AG10803 (cell line): ENCODE data around the gene TUT4.

Source experiments
- DNase-seq: peaks from one replicate; pipeline ENCODE4 v3.0.0; 2010; ENCODE audit warnings: low read depth
- H3K4me3 ChIP-seq: 2 replicates; pipeline ENCODE4 v1.5.1; 2011; ENCODE audit warnings: mild to moderate bottlenecking, low read length, control low read depth
- TF ChIP-seq, protein P1 (sequence below): conservative IDR thresholded peaks from 2 replicates; pipeline ENCODE4 v1.5.1; 2011; ENCODE audit warnings: mild to moderate bottlenecking, low read length, control low read depth, inconsistent platforms

The TUT4 gene

DNA sequence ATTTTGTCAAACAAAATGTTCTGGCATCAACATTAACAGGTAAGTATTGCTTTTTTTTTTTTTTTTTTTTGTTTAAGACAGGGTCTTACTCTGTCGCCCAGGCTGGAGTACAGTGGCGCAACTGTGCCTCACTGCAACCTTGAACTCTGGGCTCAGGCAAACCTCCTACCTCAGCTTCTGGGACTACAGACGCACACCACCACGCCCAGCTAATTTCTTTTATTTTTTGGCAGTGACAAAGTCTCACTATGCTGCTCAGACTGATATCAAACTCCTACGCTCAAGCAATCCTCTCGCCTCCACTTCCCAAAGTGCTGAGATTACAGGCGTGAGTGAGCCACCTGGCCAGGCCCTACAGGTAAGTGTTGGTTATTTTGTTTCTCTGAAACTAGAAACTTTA lies 2.4 kb downstream of the TUT4 start:
- no peak overlapping the region for H3K4me3 ChIP-seq
- DNase-seq: no peak
- TF ChIP-seq, protein P1, sequence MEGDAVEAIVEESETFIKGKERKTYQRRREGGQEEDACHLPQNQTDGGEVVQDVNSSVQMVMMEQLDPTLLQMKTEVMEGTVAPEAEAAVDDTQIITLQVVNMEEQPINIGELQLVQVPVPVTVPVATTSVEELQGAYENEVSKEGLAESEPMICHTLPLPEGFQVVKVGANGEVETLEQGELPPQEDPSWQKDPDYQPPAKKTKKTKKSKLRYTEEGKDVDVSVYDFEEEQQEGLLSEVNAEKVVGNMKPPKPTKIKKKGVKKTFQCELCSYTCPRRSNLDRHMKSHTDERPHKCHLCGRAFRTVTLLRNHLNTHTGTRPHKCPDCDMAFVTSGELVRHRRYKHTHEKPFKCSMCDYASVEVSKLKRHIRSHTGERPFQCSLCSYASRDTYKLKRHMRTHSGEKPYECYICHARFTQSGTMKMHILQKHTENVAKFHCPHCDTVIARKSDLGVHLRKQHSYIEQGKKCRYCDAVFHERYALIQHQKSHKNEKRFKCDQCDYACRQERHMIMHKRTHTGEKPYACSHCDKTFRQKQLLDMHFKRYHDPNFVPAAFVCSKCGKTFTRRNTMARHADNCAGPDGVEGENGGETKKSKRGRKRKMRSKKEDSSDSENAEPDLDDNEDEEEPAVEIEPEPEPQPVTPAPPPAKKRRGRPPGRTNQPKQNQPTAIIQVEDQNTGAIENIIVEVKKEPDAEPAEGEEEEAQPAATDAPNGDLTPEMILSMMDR: no peak

DNA sequence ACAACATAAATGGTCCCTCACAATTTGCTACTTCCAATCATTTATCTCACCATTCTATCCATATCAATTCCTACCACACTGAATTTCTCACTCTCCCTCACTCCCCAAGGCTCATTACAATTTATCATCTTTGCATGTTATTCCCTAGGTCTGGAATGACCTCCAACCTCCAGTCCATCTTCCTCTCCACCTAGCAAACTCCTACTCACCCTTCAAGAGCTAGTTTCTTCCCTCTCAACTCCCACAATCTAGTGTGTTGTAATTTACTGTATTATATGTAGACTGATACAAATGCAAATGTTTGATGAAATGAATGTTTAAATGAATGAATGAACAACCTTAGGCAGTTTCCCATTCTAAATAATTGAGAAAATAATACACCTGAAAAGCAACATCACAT lies 3.6 kb downstream of the TUT4 start:
- TF ChIP-seq, protein P1: no peak
- H3K4me3 ChIP-seq: no peak overlapping the region
- no peak for DNase-seq

DNA sequence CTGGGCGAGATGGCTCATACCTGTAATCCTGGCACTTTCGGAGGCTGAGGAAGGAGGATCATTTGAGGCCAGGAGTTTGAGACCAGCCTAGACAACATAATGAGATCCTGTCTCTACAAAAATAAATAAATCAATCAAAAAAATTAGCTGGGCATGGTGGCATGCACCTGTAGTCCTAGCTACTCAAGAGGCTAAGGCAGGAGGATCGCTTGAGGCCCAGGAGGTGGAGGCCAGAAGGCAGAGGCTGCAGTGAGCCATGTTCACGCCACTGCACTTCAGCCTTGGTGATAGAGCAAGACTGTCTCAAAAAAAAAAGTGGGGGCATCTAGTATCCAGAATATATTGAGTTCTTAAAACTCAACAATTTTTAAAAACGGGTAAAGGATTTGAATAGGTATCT lies 6.0 kb downstream of the TUT4 start:
- H3K4me3 ChIP-seq: no peak overlapping the region
- no peak for DNase-seq
- TF ChIP-seq, protein P1: no peak

DNA sequence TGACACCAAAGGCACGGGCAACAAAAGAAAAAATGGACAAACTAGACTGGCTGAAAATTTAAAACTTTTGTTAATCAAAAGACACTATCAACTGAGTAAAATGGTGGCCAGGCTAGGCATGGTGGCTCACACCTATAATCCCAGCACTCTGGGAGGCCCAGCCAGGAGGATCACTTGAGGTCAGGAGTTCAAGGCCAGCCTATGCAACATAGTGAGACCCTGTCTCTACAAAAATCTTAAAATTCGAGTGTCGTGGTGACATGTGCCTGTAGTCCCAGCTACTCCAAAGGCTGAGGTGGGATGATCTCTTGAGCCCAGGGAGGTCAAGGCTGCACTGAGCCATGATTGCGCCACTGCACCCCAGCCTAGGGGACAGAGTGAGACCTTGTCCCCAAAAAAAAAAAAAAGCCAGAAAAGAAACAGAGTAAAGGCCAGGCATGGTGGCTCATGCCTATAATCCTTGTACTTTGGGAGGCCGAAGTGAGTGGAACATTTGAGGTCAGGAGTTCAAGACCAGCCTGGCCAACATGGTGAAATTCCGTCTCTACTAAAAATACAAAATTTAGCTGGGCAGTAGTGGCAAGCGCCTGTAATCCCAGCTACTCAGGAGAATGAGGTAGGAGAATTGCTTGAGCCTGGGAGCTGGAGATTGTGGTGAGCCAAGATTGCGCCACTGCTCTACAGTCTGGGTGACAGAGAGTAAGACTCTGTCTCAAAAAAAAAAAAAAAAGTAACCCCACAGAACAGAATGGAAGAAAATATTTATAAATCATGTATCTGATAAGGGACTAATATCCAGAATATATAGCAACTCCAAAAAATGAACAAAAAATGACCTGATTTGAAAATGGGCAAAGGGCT lies 8.0 kb downstream of the TUT4 start:
- TF ChIP-seq, protein P1: no peak
- peak; percentile 24 for DNase-seq
- no peak overlapping the region for H3K4me3 ChIP-seq

DNA sequence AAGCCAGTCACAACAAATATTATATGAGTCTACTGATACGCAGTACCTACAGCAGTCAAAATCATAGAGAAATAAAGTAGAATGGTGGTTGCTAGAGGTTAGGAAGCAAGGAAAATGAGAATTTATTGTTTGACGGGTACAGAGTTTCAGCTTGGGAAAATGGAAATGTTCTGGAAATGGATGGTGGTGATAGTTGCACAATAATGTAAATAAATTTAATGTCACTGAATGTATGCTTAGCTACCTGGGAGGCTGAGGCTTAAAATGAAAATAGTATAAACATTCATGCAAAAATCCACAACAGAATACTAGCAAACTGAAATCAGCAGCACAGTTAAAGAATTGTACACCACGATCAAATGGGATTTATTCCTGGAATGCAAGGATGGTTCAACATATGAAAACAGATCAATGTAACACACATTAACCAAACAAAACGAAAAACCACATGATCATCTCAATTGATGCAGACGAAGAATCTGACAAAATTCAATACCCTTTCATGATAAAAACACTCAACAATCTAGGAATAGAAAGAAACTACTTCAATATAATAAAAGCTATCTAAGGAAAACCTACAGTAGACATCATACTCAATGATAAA lies 10.7 kb downstream of the TUT4 start:
- no peak for DNase-seq
- TF ChIP-seq, protein P1: no peak
- H3K4me3 ChIP-seq: no peak overlapping the region

DNA sequence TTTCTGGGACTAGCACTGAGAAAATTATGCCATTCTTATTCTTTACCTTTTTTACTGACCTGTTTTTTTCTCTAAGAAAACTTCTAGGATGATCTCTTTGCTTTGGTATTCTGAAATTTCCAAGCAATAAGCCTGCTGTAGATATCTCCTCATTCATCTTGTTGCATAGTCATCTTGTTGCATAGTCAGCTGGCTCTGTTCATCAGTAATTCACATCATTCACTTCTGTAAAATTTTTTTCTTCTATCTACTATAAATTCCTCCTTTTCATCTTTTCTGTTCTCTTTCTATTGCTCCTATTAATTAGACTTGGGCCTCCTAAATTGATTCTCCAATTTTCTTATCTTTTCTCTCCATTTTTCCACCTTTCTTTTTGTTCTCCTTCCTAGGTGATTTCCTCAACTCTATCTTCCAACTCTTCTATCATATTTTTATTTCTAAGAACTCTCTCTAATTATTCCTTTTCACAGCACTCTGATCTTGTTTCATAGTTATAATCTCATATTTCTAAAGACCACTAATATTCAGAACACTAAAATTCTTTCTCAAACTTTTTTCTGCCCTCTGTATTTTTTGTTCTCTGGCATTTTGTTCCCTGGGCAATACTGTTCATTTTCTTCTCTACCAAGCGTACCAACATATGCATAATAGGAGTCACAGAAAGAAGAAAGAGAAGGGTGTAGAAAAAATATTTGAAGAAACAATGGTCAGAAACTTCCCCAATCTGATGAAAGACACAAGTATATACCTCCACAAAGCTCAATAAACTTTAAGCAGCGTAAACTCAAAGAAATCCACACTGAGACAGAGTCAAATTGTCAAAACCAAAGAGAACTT lies 17.7 kb downstream of the TUT4 start:
- DNase-seq: peak; percentile 27

More for the DNA sequence above, 17.7 kb downstream of the TUT4 start:
- H3K4me3 ChIP-seq: no peak overlapping the region
- TF ChIP-seq, protein P1: no peak
